ENCODE data around the gene CCDC15.
A peak's percentile ranks its signal among the peaks of the same experiment; 100 is the strongest.

Gene CCDC15

GRCh38 chr11:124953753-124954589 lies at the start of gene CCDC15:
TSS of gene CCDC15 (plus strand) at chr11:124954202. CDS start at chr11:124954733, 531 bp downstream.
- DNase-seq = peak; percentile 100

GRCh38 chr11:124915541-124916369 lies 38.2 kb upstream of the CCDC15 start:
- DNase-seq = no peak

GRCh38 chr11:124916370-124916710 lies 37.7 kb upstream of the CCDC15 start:
- no peak for DNase-seq

GRCh38 chr11:124917115-124917637 lies 36.8 kb upstream of the CCDC15 start:
- DNase-seq = no peak

- DNase-seq = no peak
Observed at GRCh38 chr11:124918950-124919349, 35.1 kb upstream of the CCDC15 start, which contains the start of gene HEPN1. TSS of gene HEPN1 (plus strand) at chr11:124919250.

GRCh38 chr11:124919898-124920297 lies 34.1 kb upstream of the CCDC15 start:
- no peak for DNase-seq

- no peak for DNase-seq
Observed at GRCh38 chr11:124920356-124920755, 33.6 kb upstream of the CCDC15 start.

GRCh38 chr11:124920870-124921609 lies 33.0 kb upstream of the CCDC15 start:
- no peak for DNase-seq

GRCh38 chr11:124922831-124923230 lies 31.2 kb upstream of the CCDC15 start:
- no peak for DNase-seq

- DNase-seq = no peak
Observed at GRCh38 chr11:124923296-124923695, 30.7 kb upstream of the CCDC15 start.

- no peak for DNase-seq
Observed at GRCh38 chr11:124928942-124929665, 24.9 kb upstream of the CCDC15 start.

- DNase-seq = no peak
Observed at GRCh38 chr11:124930799-124931198, 23.2 kb upstream of the CCDC15 start.

GRCh38 chr11:124934862-124935547 lies 19.0 kb upstream of the CCDC15 start:
- no peak for DNase-seq

- DNase-seq = no peak
Observed at GRCh38 chr11:124935548-124936514, 18.2 kb upstream of the CCDC15 start, which contains the start of gene HEPACAM. TSS of gene HEPACAM (minus strand) at chr11:124936047. CDS start at chr11:124936006, 41 bp downstream.

GRCh38 chr11:124937336-124937935 lies 16.6 kb upstream of the CCDC15 start:
- no peak for DNase-seq

- DNase-seq = no peak
Observed at GRCh38 chr11:124938206-124938765, 15.7 kb upstream of the CCDC15 start.

- DNase-seq = no peak
Observed at GRCh38 chr11:124938970-124939369, 15.0 kb upstream of the CCDC15 start.

GRCh38 chr11:124941703-124942102 lies 12.3 kb upstream of the CCDC15 start:
- no peak for DNase-seq

- no peak for DNase-seq
Observed at GRCh38 chr11:124942466-124943253, 11.3 kb upstream of the CCDC15 start.
